GM12873 (cell line): ENCODE results near the gene ZFR2.

ENCODE experiments used
- CTCF ChIP-seq: IDR thresholded peaks from 2 replicates; pipeline ENCODE4 v1.5.1; 2012; ENCODE audit warnings: low read depth, mild to moderate bottlenecking, moderate library complexity, low read length, control low read depth; ENCODE audit not compliant: insufficient read depth; ENCODE audit errors: missing control alignments

Gene ZFR2

GRCh38 chr19:3866910-3867638 lies 1.8 kb downstream of the ZFR2 start:
- TF ChIP-seq CTCF, result no peak

DNA sequence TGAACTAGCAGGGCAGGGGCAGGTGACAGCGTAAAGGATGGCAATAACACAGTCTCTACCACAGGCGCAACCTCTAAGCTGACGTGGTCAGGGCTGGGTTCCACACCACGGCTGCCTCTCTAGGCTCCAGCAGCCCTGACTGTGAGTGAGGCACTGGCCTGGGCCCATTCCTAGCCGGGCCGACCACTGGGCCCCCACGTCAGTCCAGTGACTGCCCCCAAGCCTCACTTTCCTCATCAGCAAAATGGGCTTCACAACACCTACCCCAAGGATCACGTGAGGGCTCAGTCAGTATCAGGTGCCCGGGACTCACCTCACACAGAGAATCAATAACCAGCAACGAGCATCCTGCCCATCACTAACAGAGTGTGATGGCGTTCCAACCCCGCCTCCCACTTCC lies 5.2 kb downstream of the ZFR2 start:
- TF ChIP-seq CTCF, result no peak

- no peak for TF ChIP-seq CTCF
These were observed 5.9 kb downstream of the ZFR2 start for GRCh38 chr19:3862826-3863500.

GRCh38 chr19:3860499-3860898 lies 8.3 kb downstream of the ZFR2 start:
- no peak for TF ChIP-seq CTCF

DNA sequence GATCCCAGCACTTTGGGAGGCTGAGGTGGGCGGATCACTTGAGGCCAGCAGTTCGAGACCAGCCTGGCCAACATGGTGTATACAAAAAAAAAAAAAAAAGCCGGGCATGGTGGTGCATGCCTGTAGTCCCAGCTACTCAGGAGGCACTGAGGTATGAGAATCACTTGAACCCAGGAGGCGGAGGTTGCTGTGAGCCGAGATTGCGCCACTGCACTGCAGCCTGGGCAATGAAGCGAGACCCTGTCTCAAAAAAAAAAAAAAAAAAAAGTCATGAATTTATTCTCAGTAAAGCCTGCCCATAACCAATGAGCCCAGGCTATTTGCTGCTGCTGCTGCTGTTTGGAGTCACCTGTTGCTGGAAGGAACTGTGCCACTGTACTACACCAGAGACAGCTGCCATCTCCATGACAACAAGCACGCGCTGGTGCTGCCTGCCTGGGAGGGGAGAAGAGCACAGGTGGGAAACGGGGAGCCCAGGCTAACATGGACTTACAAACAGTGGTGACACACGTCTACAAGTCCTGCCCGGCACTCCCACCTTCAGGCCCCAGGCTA lies 11.3 kb downstream of the ZFR2 start:
- no peak for TF ChIP-seq CTCF

DNA sequence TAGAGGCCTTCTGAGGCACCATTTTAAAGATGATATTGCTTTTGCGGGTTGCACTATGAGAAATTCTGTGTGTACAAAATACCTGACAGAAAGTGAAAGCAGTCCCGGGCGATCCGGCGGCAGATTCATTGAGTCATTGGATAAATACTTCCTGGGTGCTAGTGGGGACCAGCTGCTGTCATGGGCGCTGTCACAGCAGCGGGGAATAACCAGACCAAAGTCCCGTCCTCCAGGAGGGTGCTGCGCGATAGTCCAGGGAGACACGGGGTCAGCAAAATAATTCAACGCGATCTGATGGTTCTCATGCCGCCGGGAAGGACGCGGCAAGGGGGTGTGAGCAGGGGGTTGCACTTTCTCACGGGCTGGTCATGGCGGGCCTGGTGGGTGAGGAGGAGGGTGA lies 13.5 kb downstream of the ZFR2 start:
- no peak for TF ChIP-seq CTCF

DNA sequence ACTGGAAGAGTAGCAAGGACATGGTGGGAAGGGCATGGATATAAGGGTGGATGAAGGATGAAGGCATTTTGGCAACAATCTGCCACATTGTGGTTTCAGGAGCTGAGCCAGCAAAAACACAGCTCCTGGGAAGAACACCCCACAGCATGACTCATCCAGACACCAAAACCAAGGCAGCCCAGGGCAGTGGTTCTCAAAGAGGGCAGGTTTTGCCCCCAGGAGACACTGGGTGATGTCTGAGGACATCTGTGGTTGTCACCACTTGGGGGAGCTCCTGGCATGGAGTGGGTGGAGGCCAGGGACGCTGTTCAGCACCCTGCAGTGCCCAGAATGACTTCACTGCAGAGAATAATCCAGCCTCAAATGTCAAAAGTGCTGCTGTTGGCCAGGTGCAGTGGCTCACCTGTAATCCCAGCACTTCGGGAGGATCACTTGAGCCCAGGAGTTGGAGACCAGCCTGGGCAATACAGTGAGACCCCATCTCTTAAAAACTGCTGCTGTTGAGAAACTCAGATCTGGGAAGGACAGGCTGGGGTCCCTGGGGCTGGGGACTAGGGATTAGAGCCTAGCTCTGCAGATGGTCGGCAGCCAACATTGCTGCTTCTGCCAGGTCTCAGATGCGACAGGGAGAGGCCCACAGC lies 16.1 kb downstream of the ZFR2 start:
- peak; percentile 48 for TF ChIP-seq CTCF
